GM12801 (cell line): ENCODE results near the gene TCF25.

Source experiments
- TF ChIP-seq, protein P1 (sequence below): IDR thresholded peaks from one replicate; pipeline ENCODE4 v1.5.1; 2011; ENCODE audit warnings: control low read depth; ENCODE audit not compliant: insufficient read length; ENCODE audit errors: extremely low read depth

The TCF25 gene

GRCh38 chr16:89925596-89926079 is 52.2 kb downstream of the TCF25 start:
- TF ChIP-seq, protein P1, sequence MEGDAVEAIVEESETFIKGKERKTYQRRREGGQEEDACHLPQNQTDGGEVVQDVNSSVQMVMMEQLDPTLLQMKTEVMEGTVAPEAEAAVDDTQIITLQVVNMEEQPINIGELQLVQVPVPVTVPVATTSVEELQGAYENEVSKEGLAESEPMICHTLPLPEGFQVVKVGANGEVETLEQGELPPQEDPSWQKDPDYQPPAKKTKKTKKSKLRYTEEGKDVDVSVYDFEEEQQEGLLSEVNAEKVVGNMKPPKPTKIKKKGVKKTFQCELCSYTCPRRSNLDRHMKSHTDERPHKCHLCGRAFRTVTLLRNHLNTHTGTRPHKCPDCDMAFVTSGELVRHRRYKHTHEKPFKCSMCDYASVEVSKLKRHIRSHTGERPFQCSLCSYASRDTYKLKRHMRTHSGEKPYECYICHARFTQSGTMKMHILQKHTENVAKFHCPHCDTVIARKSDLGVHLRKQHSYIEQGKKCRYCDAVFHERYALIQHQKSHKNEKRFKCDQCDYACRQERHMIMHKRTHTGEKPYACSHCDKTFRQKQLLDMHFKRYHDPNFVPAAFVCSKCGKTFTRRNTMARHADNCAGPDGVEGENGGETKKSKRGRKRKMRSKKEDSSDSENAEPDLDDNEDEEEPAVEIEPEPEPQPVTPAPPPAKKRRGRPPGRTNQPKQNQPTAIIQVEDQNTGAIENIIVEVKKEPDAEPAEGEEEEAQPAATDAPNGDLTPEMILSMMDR = no peak

GRCh38 chr16:89931305-89931896 is 58.0 kb downstream of the TCF25 start:
- TF ChIP-seq, protein P1 = no peak

GRCh38 chr16:89931964-89932363 is 58.6 kb downstream of the TCF25 start:
- TF ChIP-seq, protein P1 = no peak

DNA sequence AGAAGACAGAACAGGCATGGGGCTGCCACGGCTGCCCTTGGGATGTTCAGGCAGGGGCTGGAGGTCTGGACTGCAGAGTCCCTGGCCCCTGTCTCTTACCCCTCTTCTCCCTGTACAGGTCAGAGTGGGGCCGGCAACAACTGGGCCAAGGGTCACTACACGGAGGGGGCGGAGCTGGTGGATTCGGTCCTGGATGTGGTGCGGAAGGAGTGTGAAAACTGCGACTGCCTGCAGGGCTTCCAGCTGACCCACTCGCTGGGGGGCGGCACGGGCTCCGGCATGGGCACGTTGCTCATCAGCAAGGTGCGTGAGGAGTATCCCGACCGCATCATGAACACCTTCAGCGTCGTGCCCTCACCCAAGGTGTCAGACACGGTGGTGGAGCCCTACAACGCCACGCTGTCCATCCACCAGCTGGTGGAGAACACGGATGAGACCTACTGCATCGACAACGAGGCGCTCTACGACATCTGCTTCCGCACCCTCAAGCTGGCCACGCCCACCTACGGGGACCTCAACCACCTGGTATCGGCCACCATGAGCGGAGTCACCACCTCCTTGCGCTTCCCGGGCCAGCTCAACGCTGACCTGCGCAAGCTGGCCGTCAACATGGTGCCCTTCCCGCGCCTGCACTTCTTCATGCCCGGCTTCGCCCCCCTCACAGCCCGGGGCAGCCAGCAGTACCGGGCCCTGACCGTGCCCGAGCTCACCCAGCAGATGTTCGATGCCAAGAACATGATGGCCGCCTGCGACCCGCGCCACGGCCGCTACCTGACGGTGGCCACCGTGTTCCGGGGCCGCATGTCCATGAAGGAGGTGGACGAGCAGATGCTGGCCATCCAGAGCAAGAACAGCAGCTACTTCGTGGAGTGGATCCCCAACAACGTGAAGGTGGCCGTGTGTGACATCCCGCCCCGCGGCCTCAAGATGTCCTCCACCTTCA is 61.5 kb downstream of the TCF25 start:
- TF ChIP-seq, protein P1 = no peak

GRCh38 chr16:89936034-89936433 is 62.6 kb downstream of the TCF25 start:
- TF ChIP-seq, protein P1 = no peak

- TF ChIP-seq, protein P1 = no peak
These were observed 63.1 kb downstream of the TCF25 start for GRCh38 chr16:89936508-89936907.

DNA sequence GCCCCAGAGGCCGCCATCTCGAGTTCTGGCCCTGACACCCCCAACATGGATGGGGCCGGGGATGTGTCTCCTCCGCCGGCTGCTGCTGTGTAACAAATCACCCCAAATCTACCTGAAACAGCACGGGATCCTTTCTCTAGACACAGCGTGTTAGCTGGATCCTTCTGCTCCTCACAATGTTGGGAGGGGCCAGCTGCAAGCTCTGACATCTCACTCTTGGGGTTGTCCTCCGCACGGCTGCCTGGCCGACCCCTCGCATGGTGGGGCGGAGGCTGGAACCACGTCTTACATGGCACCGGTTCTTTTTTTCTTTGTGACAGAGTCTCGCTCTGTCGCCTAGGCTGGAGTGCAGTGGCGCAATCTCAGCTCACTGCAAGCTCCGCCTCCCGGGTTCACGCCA is 63.6 kb downstream of the TCF25 start:
- TF ChIP-seq, protein P1 = no peak
